ENCODE measurements around the gene POU2F1.

POU2F1 gene

DNA sequence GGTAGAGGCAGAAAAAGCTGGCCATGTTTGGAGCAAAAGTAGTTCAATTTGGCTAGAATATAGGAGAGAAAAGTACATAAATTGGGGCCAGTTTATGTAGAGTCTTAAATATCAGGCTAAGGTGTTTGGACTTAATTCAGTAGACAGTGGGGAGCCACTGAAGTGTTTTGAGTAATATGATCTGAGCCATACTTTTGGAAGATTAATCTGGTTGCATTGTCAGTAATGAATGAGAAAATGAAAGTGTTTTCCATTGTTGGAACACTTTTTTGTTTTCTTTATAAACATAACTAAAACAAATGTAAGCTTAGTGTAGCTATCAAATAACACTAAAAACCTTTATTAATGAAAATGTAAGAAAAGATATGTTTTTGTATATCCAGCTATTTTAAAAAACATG, 42.1 kb downstream of the POU2F1 start:
- DNase-seq (ENCODE audit: low read depth): peak; percentile 22
- no peak overlapping the region for H3K4me3 ChIP-seq (ENCODE audit: low read depth, low read length)
- TF ChIP-seq, protein P1, sequence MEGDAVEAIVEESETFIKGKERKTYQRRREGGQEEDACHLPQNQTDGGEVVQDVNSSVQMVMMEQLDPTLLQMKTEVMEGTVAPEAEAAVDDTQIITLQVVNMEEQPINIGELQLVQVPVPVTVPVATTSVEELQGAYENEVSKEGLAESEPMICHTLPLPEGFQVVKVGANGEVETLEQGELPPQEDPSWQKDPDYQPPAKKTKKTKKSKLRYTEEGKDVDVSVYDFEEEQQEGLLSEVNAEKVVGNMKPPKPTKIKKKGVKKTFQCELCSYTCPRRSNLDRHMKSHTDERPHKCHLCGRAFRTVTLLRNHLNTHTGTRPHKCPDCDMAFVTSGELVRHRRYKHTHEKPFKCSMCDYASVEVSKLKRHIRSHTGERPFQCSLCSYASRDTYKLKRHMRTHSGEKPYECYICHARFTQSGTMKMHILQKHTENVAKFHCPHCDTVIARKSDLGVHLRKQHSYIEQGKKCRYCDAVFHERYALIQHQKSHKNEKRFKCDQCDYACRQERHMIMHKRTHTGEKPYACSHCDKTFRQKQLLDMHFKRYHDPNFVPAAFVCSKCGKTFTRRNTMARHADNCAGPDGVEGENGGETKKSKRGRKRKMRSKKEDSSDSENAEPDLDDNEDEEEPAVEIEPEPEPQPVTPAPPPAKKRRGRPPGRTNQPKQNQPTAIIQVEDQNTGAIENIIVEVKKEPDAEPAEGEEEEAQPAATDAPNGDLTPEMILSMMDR (conservative IDR thresholded peaks at IDR 0.05; ENCODE audit: low read depth, low read length): no peak

DNA sequence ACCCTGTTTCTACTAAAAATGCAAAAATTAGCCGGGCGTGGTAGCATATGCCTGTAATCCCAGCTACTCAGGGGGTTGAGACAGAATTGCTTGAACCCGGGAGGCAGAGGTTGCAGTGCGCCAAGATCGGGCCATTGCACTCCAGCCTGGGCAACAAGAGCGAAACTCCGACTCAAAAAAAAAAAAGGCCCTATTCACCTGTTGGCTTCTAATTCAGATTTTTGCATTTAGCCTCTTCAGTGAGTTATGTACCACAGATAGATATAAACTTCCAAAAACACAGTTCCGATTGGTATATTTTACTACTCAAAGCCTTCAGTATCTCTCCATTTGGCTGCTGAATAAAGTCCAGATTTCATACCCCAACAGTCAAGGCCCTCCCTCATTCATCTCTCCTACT, 42.7 kb downstream of the POU2F1 start:
- no peak overlapping the region for H3K4me3 ChIP-seq (ENCODE audit: low read depth, low read length)
- TF ChIP-seq, protein P1 (conservative IDR thresholded peaks at IDR 0.05; ENCODE audit: low read depth, low read length): no peak

DNA sequence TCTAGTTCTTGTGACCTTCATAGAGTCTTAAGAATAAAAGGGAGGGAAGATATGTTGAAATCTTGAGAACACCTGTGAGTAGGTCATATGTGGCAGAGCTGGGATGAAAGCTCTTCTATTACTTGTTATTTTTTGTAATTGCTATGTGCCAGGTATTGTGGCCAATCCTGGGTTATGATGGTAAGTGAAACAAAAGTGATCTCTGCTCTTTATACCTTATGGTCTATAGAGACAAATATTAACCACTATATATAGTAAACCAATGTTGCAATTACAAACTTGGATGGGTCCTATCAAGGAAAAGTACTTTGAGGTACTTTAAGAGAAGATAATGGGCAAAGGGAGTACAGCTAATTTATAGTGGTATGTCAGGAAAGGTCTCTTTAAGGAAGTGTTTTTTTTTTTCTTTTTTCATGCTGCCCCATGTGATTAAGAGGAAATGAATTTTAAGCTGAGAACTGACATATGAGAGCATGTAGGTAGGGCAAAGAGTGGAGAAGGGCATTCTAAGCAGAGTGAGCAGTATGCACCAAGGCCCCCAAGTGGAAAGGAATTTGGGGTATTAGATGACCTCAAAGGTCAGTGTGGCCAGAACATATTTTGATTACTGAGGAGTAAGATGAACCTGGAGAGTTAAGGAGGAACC, 43.3 kb downstream of the POU2F1 start:
- DNase-seq (ENCODE audit: low read depth): peak; percentile 18
- TF ChIP-seq, protein P1 (conservative IDR thresholded peaks at IDR 0.05; ENCODE audit: low read depth, low read length): no peak
- no peak overlapping the region for H3K4me3 ChIP-seq (ENCODE audit: low read depth, low read length)

More for the DNA sequence above, 42.7 kb downstream of the POU2F1 start:
- DNase-seq (ENCODE audit: low read depth): no peak

DNA sequence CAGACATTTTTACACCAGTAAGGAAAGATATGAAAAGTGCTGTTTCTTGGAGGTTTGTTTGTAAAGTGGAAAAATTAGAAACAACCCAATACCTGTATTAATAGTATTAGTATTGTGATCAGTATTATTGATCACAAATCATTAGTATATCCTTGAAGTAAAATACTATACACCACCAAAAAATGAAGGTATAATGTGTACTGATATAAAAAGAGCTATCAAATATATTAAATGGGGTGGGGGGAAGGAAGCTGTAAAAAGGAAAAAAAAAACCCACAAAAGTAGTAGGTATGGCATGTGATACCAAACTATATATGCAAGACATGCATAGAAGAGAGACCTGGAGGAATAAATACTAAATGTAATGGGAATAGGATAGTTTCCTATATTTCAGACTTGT, 46.3 kb downstream of the POU2F1 start:
- no peak overlapping the region for H3K4me3 ChIP-seq (ENCODE audit: low read depth, low read length)
- DNase-seq (ENCODE audit: low read depth): no peak
- TF ChIP-seq, protein P1 (conservative IDR thresholded peaks at IDR 0.05; ENCODE audit: low read depth, low read length): no peak

DNA sequence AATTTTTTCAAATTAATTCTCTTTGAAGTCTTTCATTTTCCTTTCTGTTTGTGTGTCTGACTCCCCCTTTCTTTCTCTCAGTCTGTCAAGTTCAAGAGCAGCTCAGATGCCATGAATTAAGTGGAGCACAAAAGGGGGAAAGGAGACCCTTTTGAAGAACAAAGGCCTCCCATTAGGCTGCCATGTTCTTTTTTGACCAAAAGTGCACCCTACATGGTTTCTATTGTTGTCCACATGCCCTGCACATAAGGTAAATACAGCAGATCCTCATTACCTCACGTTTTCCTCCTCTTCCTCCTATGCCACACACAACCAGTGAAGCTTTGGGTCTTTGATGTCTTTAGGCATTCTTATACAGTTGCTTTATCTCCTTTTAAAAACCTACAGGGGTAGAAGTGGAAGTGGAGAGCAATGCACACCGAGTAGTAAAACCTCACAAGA, 47.7 kb downstream of the POU2F1 start:
- no peak overlapping the region for H3K4me3 ChIP-seq (ENCODE audit: low read depth, low read length)

DNA sequence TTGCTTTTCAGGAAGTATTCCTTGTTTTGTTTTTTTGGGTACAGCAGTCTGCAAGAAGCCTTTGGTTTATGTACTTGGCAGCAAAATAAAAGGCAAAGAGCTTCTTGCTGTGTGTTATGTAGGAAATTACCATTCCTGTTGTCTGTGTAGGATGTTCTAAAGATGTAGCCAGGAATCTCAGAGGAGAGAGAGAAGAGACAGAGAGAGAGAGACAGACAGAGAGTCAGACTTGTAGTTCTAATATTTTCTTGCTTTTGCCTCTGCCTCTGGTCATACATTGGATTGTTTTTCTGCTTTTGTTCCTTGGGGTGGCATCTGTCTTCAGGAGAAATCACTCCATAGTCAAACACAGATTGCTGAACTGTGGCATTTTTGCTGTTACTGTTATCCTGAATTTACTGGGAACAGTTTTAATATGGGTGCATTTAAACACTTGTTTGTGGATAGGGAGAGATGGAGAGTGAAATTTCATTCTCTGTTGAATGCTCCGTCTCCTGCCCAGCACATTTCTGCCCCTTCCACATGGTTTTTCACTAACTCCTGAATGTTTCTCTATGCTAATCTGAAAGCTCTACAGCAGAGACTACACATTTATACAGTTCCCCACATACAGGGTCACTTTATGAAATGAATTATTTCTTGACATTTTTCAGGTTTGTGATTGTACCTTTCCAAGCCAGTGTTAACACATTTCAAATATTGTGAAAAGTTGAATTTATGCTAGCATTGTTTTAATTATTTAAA, 49.8 kb downstream of the POU2F1 start:
- TF ChIP-seq, protein P1 (conservative IDR thresholded peaks at IDR 0.05; ENCODE audit: low read depth, low read length): no peak
- H3K4me3 ChIP-seq (ENCODE audit: low read depth, low read length): no peak overlapping the region
- peak; percentile 13 for DNase-seq (ENCODE audit: low read depth)

More for the DNA sequence above, 47.7 kb downstream of the POU2F1 start:
- TF ChIP-seq, protein P1 (conservative IDR thresholded peaks at IDR 0.05; ENCODE audit: low read depth, low read length): no peak
- no peak for DNase-seq (ENCODE audit: low read depth)
